B cell (primary cell): Measurements from ENCODE around the gene PLEKHG4.

ENCODE experiments used
- EZH2 ChIP-seq: IDR thresholded peaks from 2 replicates; pipeline ENCODE4 v1.6.1; 2012; ENCODE audit warnings: borderline replicate concordance, low read depth, mild to moderate bottlenecking, moderate library complexity, low read length; ENCODE audit not compliant: insufficient read depth, poor library complexity, severe bottlenecking
- TF ChIP-seq, protein P1 (sequence below): fragments of 200-600 bp; IDR thresholded peaks from one replicate; pipeline ENCODE4 v1.8.0; 2022; ENCODE audit warnings: antibody characterized with exemption, mild to moderate bottlenecking

DNA sequence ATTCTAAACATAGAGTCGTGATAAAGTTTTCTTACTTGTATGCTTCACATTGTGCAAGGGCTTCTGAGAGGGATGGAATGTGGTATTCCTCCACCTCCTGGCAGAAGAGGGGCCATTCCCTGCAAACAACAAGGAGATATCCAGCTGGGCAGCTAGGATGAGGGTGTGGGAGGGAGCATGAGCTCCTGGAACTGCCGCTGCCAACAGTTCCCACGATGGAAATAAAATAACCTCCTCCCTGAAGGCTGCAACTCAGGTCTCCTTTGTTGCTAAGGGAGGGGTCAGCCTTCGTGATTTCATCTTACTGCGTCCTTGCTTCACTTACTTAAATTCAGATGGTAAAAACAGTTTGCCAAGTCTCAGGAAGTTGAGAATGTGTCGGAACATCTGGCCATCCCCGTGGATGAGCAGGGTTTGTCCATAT is 15.6 kb downstream of the PLEKHG4 start:
- TF ChIP-seq, protein P1, sequence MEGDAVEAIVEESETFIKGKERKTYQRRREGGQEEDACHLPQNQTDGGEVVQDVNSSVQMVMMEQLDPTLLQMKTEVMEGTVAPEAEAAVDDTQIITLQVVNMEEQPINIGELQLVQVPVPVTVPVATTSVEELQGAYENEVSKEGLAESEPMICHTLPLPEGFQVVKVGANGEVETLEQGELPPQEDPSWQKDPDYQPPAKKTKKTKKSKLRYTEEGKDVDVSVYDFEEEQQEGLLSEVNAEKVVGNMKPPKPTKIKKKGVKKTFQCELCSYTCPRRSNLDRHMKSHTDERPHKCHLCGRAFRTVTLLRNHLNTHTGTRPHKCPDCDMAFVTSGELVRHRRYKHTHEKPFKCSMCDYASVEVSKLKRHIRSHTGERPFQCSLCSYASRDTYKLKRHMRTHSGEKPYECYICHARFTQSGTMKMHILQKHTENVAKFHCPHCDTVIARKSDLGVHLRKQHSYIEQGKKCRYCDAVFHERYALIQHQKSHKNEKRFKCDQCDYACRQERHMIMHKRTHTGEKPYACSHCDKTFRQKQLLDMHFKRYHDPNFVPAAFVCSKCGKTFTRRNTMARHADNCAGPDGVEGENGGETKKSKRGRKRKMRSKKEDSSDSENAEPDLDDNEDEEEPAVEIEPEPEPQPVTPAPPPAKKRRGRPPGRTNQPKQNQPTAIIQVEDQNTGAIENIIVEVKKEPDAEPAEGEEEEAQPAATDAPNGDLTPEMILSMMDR, result no peak
- no peak for TF ChIP-seq EZH2
